NCI-H82 (cell line): ENCODE data around the gene TOM1.
"Not testable (repeated sequence)": the region's sequence is repeated elsewhere in the genome, so short reads cannot be mapped to it uniquely, and the experiment has no call there.

Experiments used
- DNase-seq: peaks from one replicate; lab custom pipeline; 2025; lab: John Stamatoyannopoulos, UW

TOM1 gene

GRCh38 chr22:35345808-35346505 lies 46.3 kb downstream of the TOM1 start:
- no peak for DNase-seq

- DNase-seq, result no peak
These were observed 47.0 kb downstream of the TOM1 start for GRCh38 chr22:35346596-35347220.

GRCh38 chr22:35347462-35347861 lies 47.8 kb downstream of the TOM1 start:
- no peak for DNase-seq

- no peak for DNase-seq
These were observed 48.4 kb downstream of the TOM1 start for GRCh38 chr22:35348026-35348590.

- DNase-seq, result no peak
These were observed 49.0 kb downstream of the TOM1 start for GRCh38 chr22:35348703-35349102.

- DNase-seq, result no peak
These were observed 49.6 kb downstream of the TOM1 start for GRCh38 chr22:35349368-35349703.

GRCh38 chr22:35349704-35350538 lies 50.2 kb downstream of the TOM1 start:
- peak; percentile 60 for DNase-seq

- peak; percentile 92 for DNase-seq
These were observed 51.1 kb downstream of the TOM1 start for GRCh38 chr22:35350539-35351503.

GRCh38 chr22:35352214-35353111 lies 52.8 kb downstream of the TOM1 start:
- peak; percentile 68 for DNase-seq

GRCh38 chr22:35353318-35353717 lies 53.6 kb downstream of the TOM1 start:
- DNase-seq, result no peak

- DNase-seq, result peak; percentile 9
These were observed 54.4 kb downstream of the TOM1 start for GRCh38 chr22:35354068-35354467.

GRCh38 chr22:35357883-35358621 lies 58.4 kb downstream of the TOM1 start:
- no peak for DNase-seq

GRCh38 chr22:35359380-35360065 lies 59.8 kb downstream of the TOM1 start:
- DNase-seq, result no peak

GRCh38 chr22:35361001-35361558 lies 61.4 kb downstream of the TOM1 start:
- DNase-seq, result no peak

- DNase-seq, result no peak
These were observed 63.9 kb downstream of the TOM1 start for GRCh38 chr22:35363566-35364086.

GRCh38 chr22:35364230-35364629 lies 64.5 kb downstream of the TOM1 start:
- DNase-seq, result not testable (repeated sequence)

GRCh38 chr22:35367331-35367886 lies 67.7 kb downstream of the TOM1 start:
- peak; percentile 95 for DNase-seq

- DNase-seq, result no peak
These were observed 68.7 kb downstream of the TOM1 start for GRCh38 chr22:35368386-35368785.
